Measurements from ENCODE around the gene CDK11B.

The CDK11B gene

GRCh38 chr1:1615256-1616044, 43.4 kb downstream of the CDK11B start, which contains the start of gene MIB2:
Gene MIB2, plus strand, starts transcription at chr1:1615500. Its CDS starts 7,953 bp downstream, at chr1:1623453.
- peak; percentile 93 for DNase-seq (ENCODE audit: low read depth)

- DNase-seq (ENCODE audit: low read depth) = no peak
These were observed 43.9 kb downstream of the CDK11B start for GRCh38 chr1:1614954-1615255.

GRCh38 chr1:1614204-1614953, 44.4 kb downstream of the CDK11B start:
- peak; percentile 61 for DNase-seq (ENCODE audit: low read depth)

- DNase-seq (ENCODE audit: low read depth) = no peak
These were observed 45.2 kb downstream of the CDK11B start for GRCh38 chr1:1613509-1614082.

- DNase-seq (ENCODE audit: low read depth) = no peak
These were observed 46.8 kb downstream of the CDK11B start for GRCh38 chr1:1612104-1612400.

- no peak for DNase-seq (ENCODE audit: low read depth)
These were observed 48.0 kb downstream of the CDK11B start for GRCh38 chr1:1610796-1611195.

GRCh38 chr1:1609822-1610485, 48.9 kb downstream of the CDK11B start:
- no peak for DNase-seq (ENCODE audit: low read depth)

GRCh38 chr1:1606232-1606631, 52.6 kb downstream of the CDK11B start:
- DNase-seq (ENCODE audit: low read depth) = no peak

- no peak for DNase-seq (ENCODE audit: low read depth)
These were observed 53.1 kb downstream of the CDK11B start for GRCh38 chr1:1605724-1606123.

- no peak for DNase-seq (ENCODE audit: low read depth)
These were observed 53.7 kb downstream of the CDK11B start for GRCh38 chr1:1605034-1605591.

- DNase-seq (ENCODE audit: low read depth) = no peak
These were observed 54.3 kb downstream of the CDK11B start for GRCh38 chr1:1604374-1605033.

GRCh38 chr1:1603671-1604373, 55.0 kb downstream of the CDK11B start:
- DNase-seq (ENCODE audit: low read depth) = no peak

GRCh38 chr1:1602968-1603506, 55.8 kb downstream of the CDK11B start:
- no peak for DNase-seq (ENCODE audit: low read depth)

GRCh38 chr1:1602304-1602967, 56.4 kb downstream of the CDK11B start:
- DNase-seq (ENCODE audit: low read depth) = no peak

GRCh38 chr1:1601564-1602303, 57.1 kb downstream of the CDK11B start:
- no peak for DNase-seq (ENCODE audit: low read depth)

- DNase-seq (ENCODE audit: low read depth) = no peak
These were observed 57.8 kb downstream of the CDK11B start for GRCh38 chr1:1600861-1601563.

GRCh38 chr1:1599935-1600860, 58.6 kb downstream of the CDK11B start, which contains the start of gene FNDC10:
Gene FNDC10, minus strand, starts transcription at chr1:1600135. Its CDS starts 120 bp downstream, at chr1:1600015.
- no peak for DNase-seq (ENCODE audit: low read depth)

All from fibroblast of gingiva (primary cell).